ENCODE results near the gene TFAM.

Gene TFAM

DNA sequence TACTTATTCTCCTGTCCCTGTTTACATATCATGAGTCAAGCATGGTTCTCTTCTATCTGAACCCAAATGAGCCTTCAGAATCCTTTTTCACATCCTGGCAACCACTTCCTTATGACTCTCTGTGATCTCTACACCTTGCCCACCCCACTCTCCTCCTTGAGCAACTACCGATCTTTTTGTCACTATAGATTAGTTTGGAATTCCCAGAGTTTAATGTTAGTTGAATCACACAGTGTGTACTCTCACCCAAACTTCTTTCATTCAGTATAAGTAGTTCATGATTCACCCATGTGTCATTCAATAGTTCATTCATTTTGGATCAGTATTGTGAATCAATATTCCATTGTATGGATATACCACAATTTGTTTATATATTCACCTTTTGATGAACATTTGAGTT lies 55.3 kb downstream of the TFAM start:
- no peaks in the 10 kb centered on the region for H4K20me1 ChIP-seq (ENCODE audit: insufficient read depth, low read length)
- TF ChIP-seq, protein P1, sequence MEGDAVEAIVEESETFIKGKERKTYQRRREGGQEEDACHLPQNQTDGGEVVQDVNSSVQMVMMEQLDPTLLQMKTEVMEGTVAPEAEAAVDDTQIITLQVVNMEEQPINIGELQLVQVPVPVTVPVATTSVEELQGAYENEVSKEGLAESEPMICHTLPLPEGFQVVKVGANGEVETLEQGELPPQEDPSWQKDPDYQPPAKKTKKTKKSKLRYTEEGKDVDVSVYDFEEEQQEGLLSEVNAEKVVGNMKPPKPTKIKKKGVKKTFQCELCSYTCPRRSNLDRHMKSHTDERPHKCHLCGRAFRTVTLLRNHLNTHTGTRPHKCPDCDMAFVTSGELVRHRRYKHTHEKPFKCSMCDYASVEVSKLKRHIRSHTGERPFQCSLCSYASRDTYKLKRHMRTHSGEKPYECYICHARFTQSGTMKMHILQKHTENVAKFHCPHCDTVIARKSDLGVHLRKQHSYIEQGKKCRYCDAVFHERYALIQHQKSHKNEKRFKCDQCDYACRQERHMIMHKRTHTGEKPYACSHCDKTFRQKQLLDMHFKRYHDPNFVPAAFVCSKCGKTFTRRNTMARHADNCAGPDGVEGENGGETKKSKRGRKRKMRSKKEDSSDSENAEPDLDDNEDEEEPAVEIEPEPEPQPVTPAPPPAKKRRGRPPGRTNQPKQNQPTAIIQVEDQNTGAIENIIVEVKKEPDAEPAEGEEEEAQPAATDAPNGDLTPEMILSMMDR (IDR thresholded peaks at IDR 0.05; ENCODE audit: low read length): no peak
- TF ChIP-seq EZH2 (IDR thresholded peaks at IDR 0.05; ENCODE audit: borderline replicate concordance, low read length): no peak
- H3K4me2 ChIP-seq (ENCODE audit: low read length): no peak overlapping the region
- no peaks in the 10 kb centered on the region for H3K27me3 ChIP-seq (ENCODE audit: insufficient read depth, low read length)
- no peak overlapping the region for H2AFZ ChIP-seq (ENCODE audit: low read length)
- no peaks in the 10 kb centered on the region for H3K36me3 ChIP-seq (ENCODE audit: insufficient read depth, low read length)
- no peaks in the 10 kb centered on the region for H3K4me1 ChIP-seq (ENCODE audit: insufficient read depth, low read length, severe bottlenecking)
- H3K27ac ChIP-seq (ENCODE audit: low read depth, low read length, poor library complexity, severe bottlenecking): no peak overlapping the region
- no peaks in the 10 kb centered on the region for H3K79me2 ChIP-seq (ENCODE audit: insufficient read depth, low read length)
- H3K9me2 ChIP-seq (ENCODE audit: low read depth, low read length): no peaks in the 10 kb centered on the region
- no peak overlapping the region for H3K4me3 ChIP-seq (ENCODE audit: low read depth, low read length, poor library complexity, severe bottlenecking)
- no peaks in the 10 kb centered on the region for H3K9me3 ChIP-seq (ENCODE audit: low read length)
- no peak overlapping the region for H3K9ac ChIP-seq (ENCODE audit: low read length)
- no peaks in the 10 kb centered on the region for H3F3A ChIP-seq (ENCODE audit: insufficient read depth, low read length)

DNA sequence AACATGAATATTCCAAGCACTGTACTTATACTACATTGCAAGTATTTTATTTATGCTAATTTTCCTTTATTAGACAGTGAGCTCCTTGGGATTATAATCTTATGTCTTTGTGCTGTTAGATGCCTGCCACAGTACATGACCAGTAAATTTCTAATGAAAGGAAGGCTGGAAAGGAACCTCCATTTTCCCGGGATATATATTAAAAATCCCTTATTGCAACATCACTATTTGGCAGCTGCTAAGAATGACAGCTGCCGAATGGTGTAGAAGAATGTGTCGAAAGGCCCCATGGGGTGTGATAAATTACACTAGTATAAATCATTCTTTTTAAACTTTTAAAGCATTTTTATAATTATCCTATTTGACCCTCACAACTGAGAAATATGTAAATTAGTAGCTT lies 59.1 kb downstream of the TFAM start:
- H3K36me3 ChIP-seq (ENCODE audit: insufficient read depth, low read length): no peaks in the 10 kb centered on the region
- no peaks in the 10 kb centered on the region for H3F3A ChIP-seq (ENCODE audit: insufficient read depth, low read length)
- H3K4me3 ChIP-seq (ENCODE audit: low read depth, low read length, poor library complexity, severe bottlenecking): no peak overlapping the region
- no peaks in the 10 kb centered on the region for H3K9me3 ChIP-seq (ENCODE audit: low read length)
- H3K4me2 ChIP-seq (ENCODE audit: low read length): no peak overlapping the region
- no peaks in the 10 kb centered on the region for H3K9me2 ChIP-seq (ENCODE audit: low read depth, low read length)
- no peaks in the 10 kb centered on the region for H4K20me1 ChIP-seq (ENCODE audit: insufficient read depth, low read length)
- H2AFZ ChIP-seq (ENCODE audit: low read length): no peak overlapping the region
- H3K4me1 ChIP-seq (ENCODE audit: insufficient read depth, low read length, severe bottlenecking): no peaks in the 10 kb centered on the region
- TF ChIP-seq EZH2 (IDR thresholded peaks at IDR 0.05; ENCODE audit: borderline replicate concordance, low read length): no peak
- TF ChIP-seq, protein P1 (IDR thresholded peaks at IDR 0.05; ENCODE audit: low read length): no peak
- H3K27ac ChIP-seq (ENCODE audit: low read depth, low read length, poor library complexity, severe bottlenecking): no peak overlapping the region
- H3K79me2 ChIP-seq (ENCODE audit: insufficient read depth, low read length): no peaks in the 10 kb centered on the region
- H3K27me3 ChIP-seq (ENCODE audit: insufficient read depth, low read length): no peaks in the 10 kb centered on the region
- no peak overlapping the region for H3K9ac ChIP-seq (ENCODE audit: low read length)

DNA sequence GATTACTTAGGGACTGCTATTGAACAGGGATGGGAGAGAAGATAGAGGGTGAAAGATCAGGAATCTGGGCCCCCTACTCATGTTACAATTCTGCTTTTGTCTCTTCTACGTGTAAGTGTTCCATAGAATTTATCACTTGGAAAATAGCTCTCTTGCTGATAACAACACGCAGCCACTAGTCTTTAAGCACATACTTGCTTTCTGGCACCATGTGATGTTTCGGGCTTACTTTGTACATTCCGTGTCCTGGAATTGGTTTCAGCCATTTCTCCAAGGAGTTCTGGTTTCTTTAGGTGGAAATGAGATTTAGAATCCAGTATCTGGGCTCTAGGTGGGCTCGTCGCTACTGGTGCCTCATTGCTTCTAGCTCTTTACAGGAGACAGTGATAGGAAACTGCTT lies 59.7 kb downstream of the TFAM start:
- no peaks in the 10 kb centered on the region for H3F3A ChIP-seq (ENCODE audit: insufficient read depth, low read length)
- H3K4me2 ChIP-seq (ENCODE audit: low read length): no peak overlapping the region
- no peaks in the 10 kb centered on the region for H3K4me1 ChIP-seq (ENCODE audit: insufficient read depth, low read length, severe bottlenecking)
- H3K9me2 ChIP-seq (ENCODE audit: low read depth, low read length): no peaks in the 10 kb centered on the region
- H4K20me1 ChIP-seq (ENCODE audit: insufficient read depth, low read length): no peaks in the 10 kb centered on the region
- H3K79me2 ChIP-seq (ENCODE audit: insufficient read depth, low read length): no peaks in the 10 kb centered on the region
- H3K27ac ChIP-seq (ENCODE audit: low read depth, low read length, poor library complexity, severe bottlenecking): no peak overlapping the region
- H3K9ac ChIP-seq (ENCODE audit: low read length): no peak overlapping the region
- H2AFZ ChIP-seq (ENCODE audit: low read length): no peak overlapping the region
- H3K4me3 ChIP-seq (ENCODE audit: low read depth, low read length, poor library complexity, severe bottlenecking): no peak overlapping the region
- no peaks in the 10 kb centered on the region for H3K36me3 ChIP-seq (ENCODE audit: insufficient read depth, low read length)
- TF ChIP-seq EZH2 (IDR thresholded peaks at IDR 0.05; ENCODE audit: borderline replicate concordance, low read length): no peak
- TF ChIP-seq, protein P1 (IDR thresholded peaks at IDR 0.05; ENCODE audit: low read length): no peak
- H3K9me3 ChIP-seq (ENCODE audit: low read length): no peaks in the 10 kb centered on the region
- H3K27me3 ChIP-seq (ENCODE audit: insufficient read depth, low read length): no peaks in the 10 kb centered on the region
